ENCODE measurements around the gene LCE5A. TPM values are rescaled to one million over a fixed set of nuclear protein-coding genes. Genes with fewer than 3 reads are reported as not detected.
A peak's percentile ranks its signal among the peaks of the same experiment; 100 is the strongest.

LCE5A gene
- total RNA-seq, 1 experiment from 2014 or later: not detected

GRCh38 chr1:152533327-152533938 is 22.8 kb downstream of the LCE5A start:
- no peaks in the 10 kb centered on the region for H3K36me3 Mint-ChIP-seq (ENCODE audit: insufficient read depth, unreplicated experiment)
- TF ChIP-seq CTCF (IDR thresholded peaks at IDR 0.05; ENCODE audit: unreplicated experiment): peak; percentile 76
- no TSS peak for BruUV-seq (replicated peaks)
- peak; percentile 80 for DNase-seq
- no peaks in the 10 kb centered on the region for H3K4me1 Mint-ChIP-seq (ENCODE audit: low read depth, unreplicated experiment)
- no peak overlapping the region for H3K27ac Mint-ChIP-seq (ENCODE audit: unreplicated experiment)
- H3K4me3 Mint-ChIP-seq (ENCODE audit: low read depth, unreplicated experiment): no peak overlapping the region
- peaks cover 64% of the 10 kb centered on the region for H3K27me3 Mint-ChIP-seq (ENCODE audit: unreplicated experiment)
- intact Hi-C loops (cut with micrococcal nuclease; ENCODE audit: unreplicated experiment): loop anchor here (1.0 kb wide), 1 partner anchor 36 kb away; no protein-coding TSS in a partner anchor
- H3K9me3 Mint-ChIP-seq (ENCODE audit: low read depth, unreplicated experiment): no peaks in the 10 kb centered on the region
- CTCF ChIA-PET: interaction anchor here (0.6 to 1.3 kb wide), 7 partner anchors 18 to 659 kb away, joined by 3 to 4 read pairs (median 3); no protein-coding TSS in a partner anchor

GRCh38 chr1:152535774-152536173 is 25.2 kb downstream of the LCE5A start:
- no peak overlapping the region for H3K4me3 Mint-ChIP-seq (ENCODE audit: low read depth, unreplicated experiment)
- CTCF ChIA-PET: no interaction called here
- H3K9me3 Mint-ChIP-seq (ENCODE audit: low read depth, unreplicated experiment): no peaks in the 10 kb centered on the region
- peaks cover 63% of the 10 kb centered on the region for H3K27me3 Mint-ChIP-seq (ENCODE audit: unreplicated experiment)
- BruUV-seq (replicated peaks): no TSS peak
- intact Hi-C loops (cut with micrococcal nuclease; ENCODE audit: unreplicated experiment): no loop called here
- no peak overlapping the region for H3K27ac Mint-ChIP-seq (ENCODE audit: unreplicated experiment)
- no peak for TF ChIP-seq CTCF (IDR thresholded peaks at IDR 0.05; ENCODE audit: unreplicated experiment)
- DNase-seq: no peak
- no peaks in the 10 kb centered on the region for H3K36me3 Mint-ChIP-seq (ENCODE audit: insufficient read depth, unreplicated experiment)
- H3K4me1 Mint-ChIP-seq (ENCODE audit: low read depth, unreplicated experiment): no peaks in the 10 kb centered on the region

GRCh38 chr1:152537496-152537895 is 26.9 kb downstream of the LCE5A start:
- DNase-seq: no peak
- H3K27me3 Mint-ChIP-seq (ENCODE audit: unreplicated experiment): peaks cover 64% of the 10 kb centered on the region
- no peak overlapping the region for H3K4me3 Mint-ChIP-seq (ENCODE audit: low read depth, unreplicated experiment)
- H3K27ac Mint-ChIP-seq (ENCODE audit: unreplicated experiment): no peak overlapping the region
- intact Hi-C loops (cut with micrococcal nuclease; ENCODE audit: unreplicated experiment): no loop called here
- H3K4me1 Mint-ChIP-seq (ENCODE audit: low read depth, unreplicated experiment): no peaks in the 10 kb centered on the region
- BruUV-seq (replicated peaks): no TSS peak
- H3K9me3 Mint-ChIP-seq (ENCODE audit: low read depth, unreplicated experiment): no peaks in the 10 kb centered on the region
- CTCF ChIA-PET: no interaction called here
- TF ChIP-seq CTCF (IDR thresholded peaks at IDR 0.05; ENCODE audit: unreplicated experiment): no peak
- H3K36me3 Mint-ChIP-seq (ENCODE audit: insufficient read depth, unreplicated experiment): no peaks in the 10 kb centered on the region

GRCh38 chr1:152539901-152540300 is 29.3 kb downstream of the LCE5A start:
- no TSS peak for BruUV-seq (replicated peaks)
- Mint-ChIP-seq H3K27me3 (ENCODE audit: unreplicated experiment) (peaks cover 73% of the 10 kb centered on the region), H3K27ac (ENCODE audit: unreplicated experiment) (no peak overlapping the region), H3K36me3 (ENCODE audit: insufficient read depth, unreplicated experiment) (no peaks in the 10 kb centered on the region), H3K9me3 (ENCODE audit: low read depth, unreplicated experiment) (no peaks in the 10 kb centered on the region), H3K4me1 (ENCODE audit: low read depth, unreplicated experiment) (no peaks in the 10 kb centered on the region), H3K4me3 (ENCODE audit: low read depth, unreplicated experiment) (no peak overlapping the region)
- intact Hi-C loops (cut with micrococcal nuclease; ENCODE audit: unreplicated experiment): no loop called here
- TF ChIP-seq CTCF (IDR thresholded peaks at IDR 0.05; ENCODE audit: unreplicated experiment): no peak
- CTCF ChIA-PET: no interaction called here
- DNase-seq: no peak

All from Calu3 (cell line).